Osteoblast (primary cell): Measurements from ENCODE around the gene SYNJ2. TPM values are rescaled to one million over a fixed set of nuclear protein-coding genes. Genes with fewer than 3 reads are reported as not detected.

ENCODE experiments used
- DNase-seq: peaks from one replicate; pipeline ENCODE4 v3.0.0; 2011; ENCODE audit warnings: low spot score, mixed read lengths; ENCODE audit not compliant: insufficient read length; ENCODE audit errors: missing footprints
- H2AFZ ChIP-seq: 2 replicates; pipeline ENCODE4 v1.6.0; 2011; ENCODE audit warnings: mild to moderate bottlenecking, low read length
- H3K27ac ChIP-seq: 2 replicates; pipeline ENCODE4 v1.5.1; 2011; ENCODE audit warnings: mild to moderate bottlenecking, low read depth, low read length, moderate library complexity
- H3K27me3 ChIP-seq: 2 replicates; pipeline ENCODE4 v1.6.0; 2012; ENCODE audit warnings: mild to moderate bottlenecking, control low read depth, inconsistent platforms, low read length, moderate library complexity; ENCODE audit not compliant: insufficient read depth
- H3K36me3 ChIP-seq: 2 replicates; pipeline ENCODE4 v1.5.1; 2011; ENCODE audit warnings: mild to moderate bottlenecking, low read length, control low read depth, moderate library complexity; ENCODE audit not compliant: insufficient read depth
- H3K4me1 ChIP-seq: 2 replicates; pipeline ENCODE4 v1.5.1; 2011; ENCODE audit warnings: mild to moderate bottlenecking, low read length, control low read depth, moderate library complexity; ENCODE audit not compliant: insufficient read depth
- H3K4me2 ChIP-seq: 2 replicates; pipeline ENCODE4 v1.6.0; 2011; ENCODE audit warnings: mild to moderate bottlenecking, low read length; ENCODE audit not compliant: insufficient read depth
- H3K4me3 ChIP-seq: fragments of 200-600 bp; sonication (generic); 3 replicates; pipeline ENCODE4 v1.5.1; 2012; ENCODE audit warnings: mild to moderate bottlenecking, low read length, inconsistent platforms; ENCODE audit not compliant: insufficient read depth
- H3K79me2 ChIP-seq: 2 replicates; pipeline ENCODE4 v1.6.0; 2012; ENCODE audit warnings: mild to moderate bottlenecking, low read length, control low read depth, inconsistent platforms; ENCODE audit not compliant: insufficient read depth
- H3K9me3 ChIP-seq: 2 replicates; pipeline ENCODE4 v1.5.1; 2011; ENCODE audit warnings: low read depth, low read length, control low read depth
- H4K20me1 ChIP-seq: 2 replicates; pipeline ENCODE4 v1.6.0; 2012; ENCODE audit warnings: mild to moderate bottlenecking, low read length, control low read depth; ENCODE audit not compliant: insufficient read depth
- total RNA-seq: library from RNA; depleted of rRNA; stranded (reverse); fragments of >200 nt; gene quantifications from 2 replicates; pipeline ENCODE4 v1.2.3, GENCODE V29; 2012
- TF ChIP-seq, protein P1 (sequence below): IDR thresholded peaks from 2 replicates; pipeline ENCODE4 v1.5.1; 2011; ENCODE audit warnings: mild to moderate bottlenecking, low read depth, low read length, moderate library complexity; ENCODE audit errors: extremely low read depth

Gene SYNJ2
- total RNA-seq, 1 donor = 94.8 TPM

DNA sequence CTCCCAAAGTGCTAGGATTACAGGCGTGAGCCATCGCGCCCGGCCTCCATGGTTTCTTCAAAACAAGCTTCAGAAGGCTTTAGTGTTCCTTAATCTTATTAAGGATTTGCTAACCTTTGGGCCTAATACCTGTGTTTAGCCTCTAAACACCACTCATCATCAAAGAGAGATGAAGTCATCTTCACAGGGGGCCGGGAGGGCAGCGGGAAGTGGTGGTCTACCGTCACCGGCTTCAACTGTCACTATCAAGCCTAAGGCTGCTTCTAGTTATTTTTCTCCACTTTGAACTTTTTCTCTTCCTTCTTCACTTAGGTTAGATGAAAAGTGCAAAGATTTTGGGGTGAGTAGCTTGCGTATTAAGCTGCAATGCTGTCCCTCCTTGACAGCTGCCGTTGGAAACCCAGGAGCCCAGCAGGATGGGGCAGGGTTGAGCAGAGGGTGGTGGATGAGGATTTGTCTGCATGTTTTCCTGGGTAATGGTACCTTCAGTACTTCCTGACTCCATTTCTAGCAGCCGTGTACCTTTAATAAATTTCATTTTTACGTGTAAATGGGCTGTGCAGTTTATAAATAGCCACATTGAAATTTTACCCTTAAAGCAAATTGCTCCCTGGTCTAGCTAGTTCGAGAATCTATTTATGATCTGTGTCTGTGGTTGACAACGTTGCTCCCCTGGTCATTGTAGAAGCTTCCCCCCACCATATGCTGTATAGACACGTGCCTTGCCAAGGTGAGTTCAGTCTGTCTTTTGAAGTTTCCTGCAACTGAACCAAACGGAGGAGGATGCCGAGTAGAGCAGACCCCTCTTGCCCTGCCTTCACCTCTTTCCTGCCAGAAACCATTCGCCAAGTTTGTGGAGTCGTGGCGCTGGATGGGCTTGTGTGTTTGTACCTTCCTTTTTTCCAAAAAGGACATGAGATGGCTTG lies 64.8 kb downstream of the SYNJ2 start:
- Histone ChIP-seq H4K20me1 (no peaks in the 10 kb centered on the region), H3K9me3 (no peaks in the 10 kb centered on the region), H3K36me3 (peaks cover 75% of the 10 kb centered on the region), H3K27me3 (no peaks in the 10 kb centered on the region), H3K79me2 (peaks cover 75% of the 10 kb centered on the region), H2AFZ (no peak overlapping the region), H3K27ac (peak overlapping the region; percentile 93), H3K4me3 (no peak overlapping the region), H3K4me1 (peaks cover 55% of the 10 kb centered on the region), H3K4me2 (no peak overlapping the region)
- TF ChIP-seq, protein P1, sequence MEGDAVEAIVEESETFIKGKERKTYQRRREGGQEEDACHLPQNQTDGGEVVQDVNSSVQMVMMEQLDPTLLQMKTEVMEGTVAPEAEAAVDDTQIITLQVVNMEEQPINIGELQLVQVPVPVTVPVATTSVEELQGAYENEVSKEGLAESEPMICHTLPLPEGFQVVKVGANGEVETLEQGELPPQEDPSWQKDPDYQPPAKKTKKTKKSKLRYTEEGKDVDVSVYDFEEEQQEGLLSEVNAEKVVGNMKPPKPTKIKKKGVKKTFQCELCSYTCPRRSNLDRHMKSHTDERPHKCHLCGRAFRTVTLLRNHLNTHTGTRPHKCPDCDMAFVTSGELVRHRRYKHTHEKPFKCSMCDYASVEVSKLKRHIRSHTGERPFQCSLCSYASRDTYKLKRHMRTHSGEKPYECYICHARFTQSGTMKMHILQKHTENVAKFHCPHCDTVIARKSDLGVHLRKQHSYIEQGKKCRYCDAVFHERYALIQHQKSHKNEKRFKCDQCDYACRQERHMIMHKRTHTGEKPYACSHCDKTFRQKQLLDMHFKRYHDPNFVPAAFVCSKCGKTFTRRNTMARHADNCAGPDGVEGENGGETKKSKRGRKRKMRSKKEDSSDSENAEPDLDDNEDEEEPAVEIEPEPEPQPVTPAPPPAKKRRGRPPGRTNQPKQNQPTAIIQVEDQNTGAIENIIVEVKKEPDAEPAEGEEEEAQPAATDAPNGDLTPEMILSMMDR = no peak
- DNase-seq = peak; percentile 52

GRCh38 chr6:158047127-158047518 lies 65.5 kb downstream of the SYNJ2 start:
- Histone ChIP-seq H3K27ac (peak overlapping the region; percentile 93), H3K36me3 (peaks cover 68% of the 10 kb centered on the region), H3K79me2 (peaks cover 68% of the 10 kb centered on the region), H2AFZ (no peak overlapping the region), H3K4me2 (no peak overlapping the region), H3K4me1 (peaks cover 48% of the 10 kb centered on the region), H3K4me3 (no peak overlapping the region), H3K9me3 (no peaks in the 10 kb centered on the region), H4K20me1 (no peaks in the 10 kb centered on the region), H3K27me3 (no peaks in the 10 kb centered on the region)
- peak; percentile 64 for DNase-seq
- TF ChIP-seq, protein P1 = no peak

DNA sequence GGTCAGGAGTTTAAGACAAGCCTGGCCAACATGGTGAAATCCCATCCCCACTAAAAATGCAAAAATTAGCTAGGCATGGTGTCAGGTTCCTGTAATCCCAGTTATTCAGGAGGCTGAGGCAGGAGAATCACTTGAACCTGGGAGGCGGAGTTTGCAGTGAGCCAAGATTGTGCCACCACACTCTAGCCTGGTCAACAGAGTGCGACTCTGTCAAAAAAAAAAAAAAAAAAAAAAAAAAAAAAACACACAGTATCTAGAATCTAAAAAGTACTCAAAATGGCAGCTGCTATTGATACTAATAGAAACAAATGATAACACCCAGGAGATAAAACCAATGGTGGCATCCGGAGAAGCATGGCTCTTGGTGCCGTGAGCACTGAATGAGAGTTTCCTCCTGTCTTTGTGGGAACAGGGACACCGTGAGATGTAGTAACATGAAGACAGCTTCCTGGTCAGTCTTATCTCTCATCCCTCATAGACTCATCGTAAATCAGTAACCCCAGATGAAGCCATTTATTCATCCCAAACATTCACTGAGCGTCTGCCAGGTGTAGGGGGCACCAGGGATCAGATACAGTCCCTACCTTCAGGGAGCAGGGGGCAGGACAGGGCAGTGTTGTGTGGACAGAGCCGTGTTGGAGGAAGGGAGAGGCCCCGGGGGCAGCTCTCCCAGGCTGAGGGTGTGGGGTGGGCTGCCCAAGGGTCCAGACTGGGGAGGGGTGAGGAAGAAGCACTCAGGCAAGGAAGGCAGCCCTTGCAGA lies 66.1 kb downstream of the SYNJ2 start:
- TF ChIP-seq, protein P1 = no peak
- no peak overlapping the region for H3K4me2 ChIP-seq
- no peaks in the 10 kb centered on the region for H4K20me1 ChIP-seq
- DNase-seq = no peak
- no peak overlapping the region for H3K4me3 ChIP-seq
- H3K36me3 ChIP-seq = peaks cover 68% of the 10 kb centered on the region
- H3K27ac ChIP-seq = peak overlapping the region; percentile 93
- no peaks in the 10 kb centered on the region for H3K9me3 ChIP-seq
- no peaks in the 10 kb centered on the region for H3K27me3 ChIP-seq
- H3K4me1 ChIP-seq = peaks cover 42% of the 10 kb centered on the region
- H3K79me2 ChIP-seq = peaks cover 62% of the 10 kb centered on the region
- H2AFZ ChIP-seq = no peak overlapping the region

- Histone ChIP-seq H3K4me3 (no peak overlapping the region), H3K9me3 (no peaks in the 10 kb centered on the region), H3K4me2 (no peak overlapping the region), H3K27me3 (no peaks in the 10 kb centered on the region), H3K36me3 (peaks cover 68% of the 10 kb centered on the region), H3K4me1 (peaks cover 41% of the 10 kb centered on the region), H4K20me1 (no peaks in the 10 kb centered on the region), H3K27ac (peak overlapping the region; percentile 93), H2AFZ (no peak overlapping the region), H3K79me2 (peaks cover 55% of the 10 kb centered on the region)
- TF ChIP-seq, protein P1 = no peak
- no peak for DNase-seq
Measured at GRCh38 chr6:158048589-158048988, 66.9 kb downstream of the SYNJ2 start.
